ENCODE data around the gene ECE2.

The ECE2 gene
- total RNA-seq: 0 to 0.55 (median 0) reads per million in 17 experiments

GRCh38 chr3:184275961-184276910, at the start of gene ECE2:
ECE2 (plus strand) TSS chr3:184276022; CDS start chr3:184276154, 132 bp downstream.
- DNase-seq: no peak

DNA sequence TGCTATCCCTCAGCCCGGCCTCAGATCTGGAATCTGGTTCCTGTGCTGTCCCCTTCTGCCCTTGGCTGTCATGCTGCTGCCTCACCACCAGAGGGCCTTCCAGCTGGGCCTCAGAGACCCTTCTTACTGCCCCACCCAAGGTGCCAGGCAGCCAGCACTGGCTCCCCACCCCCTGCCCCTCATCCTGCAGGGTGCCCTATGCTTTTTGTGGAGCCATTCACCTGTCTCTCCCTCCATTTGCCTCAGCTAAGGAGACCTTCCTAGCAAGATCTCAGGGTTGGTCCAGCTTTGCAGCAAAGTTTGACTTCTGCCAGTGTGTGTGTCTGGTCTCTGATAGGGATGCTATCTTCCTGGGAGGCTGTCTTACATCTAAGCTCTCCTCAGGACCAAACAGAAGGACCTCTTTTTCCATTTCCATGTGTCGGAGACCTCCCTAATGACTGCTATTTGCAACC, 48.3 kb upstream of the ECE2 start:
- peak; percentile 51 to 67 (median 56) for DNase-seq

DNA sequence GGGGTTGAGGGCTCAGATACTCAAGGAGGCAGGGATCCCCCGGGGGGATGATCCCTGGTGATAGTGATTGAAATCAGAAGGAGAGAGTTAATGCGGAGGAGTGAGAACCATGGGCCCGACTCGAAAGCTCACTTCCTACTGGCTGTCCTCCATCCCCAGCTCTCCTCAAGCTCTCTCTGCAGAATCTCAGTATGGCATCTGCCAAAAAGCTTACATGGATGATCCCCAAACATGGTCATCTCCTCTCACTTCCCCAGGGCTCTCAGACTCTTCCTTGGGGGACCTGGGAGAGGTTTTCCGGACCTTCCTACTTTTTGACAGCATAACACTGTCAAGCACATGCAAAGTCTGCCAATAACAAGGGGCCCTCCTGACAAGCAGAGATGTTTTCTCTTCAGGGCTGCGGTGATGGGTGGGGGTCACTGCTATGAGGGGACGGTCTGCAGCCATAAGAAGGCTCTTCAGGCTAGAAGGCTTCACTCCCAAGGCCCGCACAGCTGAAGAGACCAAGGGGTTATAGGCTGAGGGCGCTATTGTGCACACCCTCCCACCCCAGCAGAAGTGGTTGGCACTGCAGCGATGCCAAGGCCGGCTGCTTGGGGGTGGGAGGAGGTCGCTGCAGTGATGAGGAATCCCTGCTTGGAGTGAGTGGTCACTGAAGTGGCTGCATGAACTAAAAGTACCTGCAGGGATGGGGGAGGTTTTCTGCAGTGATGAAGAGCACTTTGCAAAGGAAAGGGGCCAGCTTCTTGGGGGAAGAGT, 47.3 kb upstream of the ECE2 start:
- DNase-seq: no peak

DNA sequence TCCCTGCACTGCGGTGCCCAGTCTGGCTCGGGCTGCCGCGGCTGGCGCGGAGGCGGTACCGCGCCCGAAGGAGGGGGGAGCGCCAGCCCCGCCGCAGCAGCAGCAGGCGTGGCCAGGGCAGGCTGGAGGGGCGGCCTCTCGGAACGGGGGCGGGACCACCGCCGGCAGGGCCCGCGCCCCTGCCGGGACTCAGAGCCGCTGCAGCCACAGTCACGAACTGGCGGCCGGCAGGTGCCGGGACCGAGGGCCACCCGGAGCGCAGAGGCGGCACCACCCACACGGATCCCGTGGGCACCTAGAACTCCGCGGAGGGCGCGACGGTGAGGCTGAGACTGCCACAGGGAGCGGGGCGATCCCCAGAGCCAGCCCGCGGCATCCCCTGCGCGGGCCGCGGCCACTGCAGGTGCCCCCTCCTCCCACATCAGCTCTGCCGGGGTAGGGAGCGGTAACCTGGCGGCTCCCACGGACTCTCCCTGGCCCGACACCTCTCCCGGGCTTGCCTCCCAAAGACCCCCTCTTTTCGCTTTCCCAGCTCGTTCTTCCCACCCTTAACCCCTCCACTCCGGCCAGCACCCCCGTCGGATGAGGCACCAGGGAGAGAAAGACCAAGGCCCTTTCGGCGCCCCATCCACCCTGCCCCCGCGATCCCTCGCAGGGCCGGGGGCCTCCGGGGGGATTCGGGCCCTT, 46.3 kb upstream of the ECE2 start, which contains the start of gene VWA5B2:
Gene VWA5B2, plus strand, starts transcription at position 192 of the 687 bp plus-strand sequence. CDS start 944 bp downstream, outside the sequence.
- peak; percentile 38 to 70 (median 50) for DNase-seq

DNA sequence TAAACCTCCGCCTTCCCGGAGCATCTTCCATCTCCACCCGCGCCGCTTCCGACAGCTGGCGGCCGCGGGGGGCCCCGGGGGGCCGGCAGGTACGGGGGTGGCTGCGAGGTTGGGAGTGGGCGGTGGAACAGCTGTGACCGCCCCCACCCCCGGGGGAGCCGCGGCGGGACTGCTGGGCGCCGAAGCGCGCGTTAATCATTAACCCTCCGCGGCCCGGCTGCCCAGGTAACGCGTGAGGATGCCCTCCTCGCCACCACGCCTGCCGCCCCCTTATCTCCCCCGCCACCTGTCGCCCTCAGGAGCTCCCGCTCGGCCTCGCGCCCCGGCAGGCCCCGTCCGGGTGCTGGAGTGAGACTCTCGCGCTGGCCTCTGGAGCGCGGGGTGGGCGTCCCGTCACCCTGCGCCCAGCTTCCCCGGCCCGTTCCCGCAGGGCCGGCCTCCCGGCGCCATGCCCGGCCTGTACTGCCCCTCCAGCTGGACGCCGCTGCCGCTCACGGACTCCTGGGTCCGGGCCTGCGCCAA, 45.7 kb upstream of the ECE2 start:
- peak in 1 of 4 experiments; percentile 13 for DNase-seq

- peak in 1 of 4 experiments; percentile 22 for DNase-seq
These were observed 45.0 kb upstream of the ECE2 start for GRCh38 chr3:184230603-184231528.

DNA sequence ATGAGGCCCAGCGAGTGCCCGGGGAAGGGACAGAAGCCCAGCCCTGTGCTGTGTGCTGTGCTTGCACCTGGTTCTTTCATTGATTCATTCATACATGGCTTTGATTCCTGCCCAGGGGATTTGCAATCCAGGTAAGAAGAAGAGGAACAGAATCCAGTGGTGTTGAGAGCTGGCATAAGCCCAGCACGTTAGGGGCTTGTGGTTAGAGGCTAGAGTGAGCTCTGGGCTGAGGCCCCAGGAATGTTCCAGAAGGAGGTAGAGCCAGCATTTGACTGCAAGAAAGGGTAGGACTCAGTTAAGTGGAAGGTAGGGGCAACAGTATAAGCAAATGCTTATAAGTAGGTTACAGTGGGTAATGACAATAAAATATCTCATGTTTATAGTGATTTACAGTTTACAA, 44.2 kb upstream of the ECE2 start:
- no peak for DNase-seq

GRCh38 chr3:184233127-184233843, 42.5 kb upstream of the ECE2 start:
- no peak for DNase-seq

DNA sequence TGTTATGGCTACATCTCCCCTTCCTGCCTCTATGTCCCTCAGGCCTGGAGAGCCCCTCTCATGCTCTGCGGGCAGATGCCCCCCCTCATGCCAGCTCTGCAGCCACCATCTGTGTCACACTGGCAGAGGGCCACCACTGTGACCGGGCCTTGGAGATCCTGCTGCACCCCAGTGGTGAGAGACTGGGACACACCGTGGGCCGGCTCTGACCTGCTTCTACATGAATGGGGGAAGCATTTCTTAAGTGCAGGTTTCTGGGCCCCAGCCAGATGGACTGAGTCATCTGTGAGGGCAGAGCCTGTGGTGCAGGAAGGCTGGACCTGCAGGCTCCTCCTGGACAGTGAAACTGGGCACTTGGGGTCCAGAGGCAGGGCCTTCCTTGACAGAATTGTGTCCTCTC, 41.6 kb upstream of the ECE2 start:
- DNase-seq: peak in 2 of 4 experiments; percentile 30 to 47

DNA sequence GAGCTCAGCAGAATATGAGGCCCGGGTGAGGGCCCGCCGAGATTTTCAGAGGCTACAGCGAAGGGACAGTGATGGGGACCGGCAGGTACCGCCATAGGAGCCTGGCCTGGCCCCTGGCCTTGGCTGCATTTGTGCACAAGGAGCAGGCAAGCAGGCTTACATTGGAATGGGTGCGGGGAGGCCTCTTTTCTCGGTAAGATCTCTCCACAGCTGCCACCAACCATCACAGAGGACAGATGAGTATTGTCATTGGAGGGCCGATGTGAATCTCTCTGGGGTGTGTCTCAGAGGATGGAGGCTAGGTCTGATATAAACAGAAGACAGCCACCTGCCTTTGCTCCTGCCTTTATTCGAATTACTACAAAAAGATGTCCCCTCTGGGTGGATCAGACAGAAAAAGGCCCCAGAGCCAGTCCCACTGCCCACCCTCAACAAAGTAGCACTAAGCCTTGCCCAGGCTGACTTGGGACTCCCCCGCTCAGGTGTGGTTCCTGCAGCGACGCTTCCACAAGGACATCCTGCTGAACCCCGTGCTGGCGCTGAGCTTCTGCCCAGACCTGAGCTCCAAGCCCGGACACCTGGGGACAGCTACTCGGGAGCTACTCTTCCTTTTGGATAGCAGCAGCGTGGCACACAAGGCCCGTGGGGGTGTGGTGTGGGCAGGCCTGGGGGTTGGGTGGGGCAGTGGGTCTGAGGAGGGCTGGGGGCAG, 41.0 kb upstream of the ECE2 start:
- DNase-seq: no peak

DNA sequence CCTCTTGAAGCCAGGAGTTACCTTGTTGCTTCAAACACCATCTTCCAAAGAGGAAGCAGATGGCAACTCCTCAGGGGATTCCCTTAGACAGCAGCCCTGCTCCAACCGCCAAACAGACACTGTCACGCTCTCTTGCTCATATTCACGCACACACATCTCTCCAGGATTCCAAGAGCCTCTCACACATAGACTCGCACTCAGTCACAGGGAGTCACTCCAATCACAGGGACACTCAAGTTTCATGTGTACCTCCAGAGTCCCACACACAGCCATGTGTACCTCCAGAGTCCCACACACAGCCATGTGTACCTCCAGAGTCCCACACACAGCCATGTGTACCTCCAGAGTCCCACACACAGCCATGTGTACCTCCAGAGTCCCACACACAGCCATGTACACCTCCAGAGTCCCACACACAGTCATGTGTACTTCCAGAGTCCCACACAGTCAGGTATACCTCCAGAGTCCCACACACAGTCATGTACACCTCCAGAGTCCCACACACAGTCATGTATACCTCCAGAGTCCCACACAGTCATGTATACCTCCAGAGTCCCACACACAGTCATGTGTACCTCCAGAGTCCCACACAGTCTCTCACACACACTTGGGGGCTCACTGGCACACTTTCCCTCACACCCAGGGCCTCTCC, 40.3 kb upstream of the ECE2 start:
- no peak for DNase-seq

DNA sequence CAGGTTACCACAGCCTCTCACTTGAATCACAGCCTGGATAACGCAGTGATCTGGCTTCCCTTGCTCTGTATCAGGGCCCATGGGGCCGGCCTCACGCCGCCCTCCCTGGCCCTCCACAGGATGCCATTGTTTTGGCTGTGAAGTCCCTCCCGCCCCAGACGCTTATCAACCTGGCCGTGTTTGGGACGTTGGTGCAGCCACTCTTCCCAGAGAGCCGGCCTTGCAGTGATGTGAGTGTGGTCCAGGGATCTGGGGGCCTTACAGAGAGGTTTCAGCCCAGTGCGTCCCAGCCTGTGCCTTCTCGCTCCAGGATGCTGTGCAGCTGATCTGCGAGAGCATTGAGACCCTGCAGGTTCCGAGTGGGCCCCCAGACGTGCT, 39.8 kb upstream of the ECE2 start:
- no peak for DNase-seq

DNA sequence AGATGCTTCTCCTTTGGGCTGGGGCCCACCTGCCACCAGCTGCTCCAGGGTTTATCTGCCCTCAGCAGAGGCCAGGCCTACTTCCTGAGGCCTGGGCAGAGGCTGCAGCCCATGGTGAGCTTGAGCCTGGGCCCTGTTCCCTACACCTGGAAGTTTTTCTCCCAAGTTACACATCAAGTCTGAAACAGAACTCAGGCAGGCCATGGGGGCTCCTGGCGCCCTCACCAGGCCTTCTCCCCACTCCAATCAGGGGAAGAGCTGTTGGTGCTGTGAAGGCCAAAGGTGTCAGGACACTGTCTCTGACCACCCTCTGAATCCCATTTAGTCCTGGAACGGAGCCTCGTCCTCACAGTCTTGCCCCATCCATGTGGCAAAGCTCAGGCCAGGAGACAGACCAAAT, 39.2 kb upstream of the ECE2 start:
- DNase-seq: no peak

GRCh38 chr3:184237211-184237610, 38.6 kb upstream of the ECE2 start:
- no peak for DNase-seq

- no peak for DNase-seq
These were observed 38.0 kb upstream of the ECE2 start for GRCh38 chr3:184237807-184238206.

DNA sequence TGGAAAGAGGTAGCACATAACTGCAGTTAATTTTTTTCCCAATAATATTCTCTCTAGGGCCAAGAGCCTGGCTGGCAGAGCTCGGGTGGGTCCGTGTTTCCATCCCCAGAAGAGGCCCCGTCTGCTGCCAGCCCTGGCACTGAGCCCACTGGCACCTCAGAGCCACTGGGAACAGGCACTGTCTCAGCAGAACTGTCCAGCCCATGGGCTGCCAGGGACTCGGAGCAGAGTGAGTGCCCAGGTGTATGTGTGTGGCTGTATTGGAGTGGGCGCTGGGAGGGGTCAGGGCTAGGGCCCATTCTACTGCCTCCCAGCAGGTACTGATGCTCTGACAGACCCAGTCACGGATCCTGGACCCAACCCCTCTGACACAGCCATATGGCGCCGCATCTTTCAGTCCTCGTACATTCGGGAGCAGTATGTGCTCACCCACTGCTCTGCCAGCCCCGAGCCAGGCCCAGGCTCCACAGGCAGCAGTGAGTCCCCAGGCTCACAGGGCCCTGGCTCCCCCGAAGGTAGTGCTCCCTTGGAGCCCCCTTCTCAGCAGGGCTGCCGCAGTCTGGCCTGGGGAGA, 37.5 kb upstream of the ECE2 start:
- DNase-seq: no peak

DNA sequence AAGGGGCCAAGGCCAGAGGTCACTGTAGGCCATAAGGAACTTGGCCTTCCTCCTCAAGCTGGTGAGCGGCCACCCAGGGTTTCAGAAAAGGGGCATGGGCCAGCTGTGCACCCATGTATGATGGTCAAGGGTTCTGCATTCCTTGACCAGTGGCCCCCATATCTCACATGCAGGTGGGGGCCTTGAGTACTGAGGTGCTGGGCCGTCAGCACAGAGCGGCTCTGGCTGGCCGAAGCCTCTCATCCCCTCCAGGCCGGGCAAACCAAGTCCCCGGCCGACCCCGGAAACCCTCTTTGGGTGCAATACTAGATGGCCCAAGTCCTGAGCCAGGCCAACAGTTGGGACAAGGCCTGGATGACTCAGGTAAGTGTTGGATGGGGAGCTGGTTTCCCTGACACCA, 36.6 kb upstream of the ECE2 start:
- DNase-seq: no peak

- no peak for DNase-seq
These were observed 36.1 kb upstream of the ECE2 start for GRCh38 chr3:184239708-184240107.
